BJ (cell line): ENCODE data around the gene KIR3DL2. TPM values are rescaled to one million over a fixed set of nuclear protein-coding genes. Genes with fewer than 3 reads are reported as not detected.
"Not testable (repeated sequence)": the region's sequence is repeated elsewhere in the genome, so short reads cannot be mapped to it uniquely, and the experiment has no call there.

ENCODE experiments used
- CTCF ChIA-PET: fragments of 350-600 bp; formaldehyde crosslinking; extraction: SDS; loops from one replicate; lab custom pipeline; 2021; ENCODE audit warnings: antibody characterized with exemption, inconsistent platforms; lab: Yijun Ruan, JAX
- POLR2A ChIA-PET: fragments of 300-600 bp; sonication (Branson Sonifier 250); formaldehyde crosslinking; extraction: SDS; loops from one replicate; lab custom pipeline; 2021; ENCODE audit warnings: antibody characterized with exemption; lab: Charles Lee
- DNase-seq: peaks from one replicate; pipeline ENCODE4 v3.0.0-alpha.2; 2011; ENCODE audit warnings: low read depth
- H3K27me3 ChIP-seq: 2 replicates; pipeline ENCODE4 v1.6.0; 2011; ENCODE audit warnings: low read length; ENCODE audit not compliant: control insufficient read depth, insufficient read depth
- H3K36me3 ChIP-seq: 2 replicates; pipeline ENCODE4 v1.5.1; 2011; ENCODE audit warnings: low read length; ENCODE audit not compliant: control insufficient read depth, insufficient read depth
- H3K4me3 ChIP-seq: 2 replicates; pipeline ENCODE4 v1.5.1; 2011; ENCODE audit warnings: low read depth, mild to moderate bottlenecking, control low read depth, low read length
- polyA plus RNA-seq: library from polyadenylated mRNA; depleted of rRNA; stranded (reverse); fragments of >200 nt; gene quantifications from 2 replicates; pipeline ENCODE4 v1.2.3, GENCODE V29; 2011
- TF ChIP-seq, protein P1 (sequence below): IDR thresholded peaks from 2 replicates; pipeline ENCODE4 v1.5.1; 2011; ENCODE audit warnings: low read depth, mild to moderate bottlenecking, control low read depth, inconsistent platforms, low read length, moderate library complexity; ENCODE audit not compliant: insufficient read depth

KIR3DL2 gene
- polyA plus RNA-seq, 1 experiment, result not detected

DNA sequence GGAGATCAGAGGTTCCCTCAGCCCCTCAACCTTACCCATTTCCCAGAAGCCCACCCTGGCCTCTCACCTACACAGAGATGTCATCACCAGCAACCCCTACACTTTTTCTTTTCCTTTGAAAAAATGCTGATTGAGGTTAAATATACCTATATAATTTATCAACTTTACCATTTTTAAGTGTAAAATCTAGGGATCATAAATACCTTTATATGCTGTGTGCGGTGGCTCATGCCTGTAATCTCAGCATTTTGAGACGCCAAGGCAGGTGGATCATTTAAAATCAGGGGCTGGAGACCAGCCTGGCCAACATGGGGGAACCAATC lies 43.8 kb upstream of the KIR3DL2 start:
- H3K27me3 ChIP-seq, result no peaks in the 10 kb centered on the region
- no peaks in the 10 kb centered on the region for H3K36me3 ChIP-seq
- TF ChIP-seq, protein P1, sequence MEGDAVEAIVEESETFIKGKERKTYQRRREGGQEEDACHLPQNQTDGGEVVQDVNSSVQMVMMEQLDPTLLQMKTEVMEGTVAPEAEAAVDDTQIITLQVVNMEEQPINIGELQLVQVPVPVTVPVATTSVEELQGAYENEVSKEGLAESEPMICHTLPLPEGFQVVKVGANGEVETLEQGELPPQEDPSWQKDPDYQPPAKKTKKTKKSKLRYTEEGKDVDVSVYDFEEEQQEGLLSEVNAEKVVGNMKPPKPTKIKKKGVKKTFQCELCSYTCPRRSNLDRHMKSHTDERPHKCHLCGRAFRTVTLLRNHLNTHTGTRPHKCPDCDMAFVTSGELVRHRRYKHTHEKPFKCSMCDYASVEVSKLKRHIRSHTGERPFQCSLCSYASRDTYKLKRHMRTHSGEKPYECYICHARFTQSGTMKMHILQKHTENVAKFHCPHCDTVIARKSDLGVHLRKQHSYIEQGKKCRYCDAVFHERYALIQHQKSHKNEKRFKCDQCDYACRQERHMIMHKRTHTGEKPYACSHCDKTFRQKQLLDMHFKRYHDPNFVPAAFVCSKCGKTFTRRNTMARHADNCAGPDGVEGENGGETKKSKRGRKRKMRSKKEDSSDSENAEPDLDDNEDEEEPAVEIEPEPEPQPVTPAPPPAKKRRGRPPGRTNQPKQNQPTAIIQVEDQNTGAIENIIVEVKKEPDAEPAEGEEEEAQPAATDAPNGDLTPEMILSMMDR, result no peak
- no peak overlapping the region for H3K4me3 ChIP-seq
- CTCF ChIA-PET, result no interaction called here
- DNase-seq, result no peak
- POLR2A ChIA-PET, result no interaction called here

DNA sequence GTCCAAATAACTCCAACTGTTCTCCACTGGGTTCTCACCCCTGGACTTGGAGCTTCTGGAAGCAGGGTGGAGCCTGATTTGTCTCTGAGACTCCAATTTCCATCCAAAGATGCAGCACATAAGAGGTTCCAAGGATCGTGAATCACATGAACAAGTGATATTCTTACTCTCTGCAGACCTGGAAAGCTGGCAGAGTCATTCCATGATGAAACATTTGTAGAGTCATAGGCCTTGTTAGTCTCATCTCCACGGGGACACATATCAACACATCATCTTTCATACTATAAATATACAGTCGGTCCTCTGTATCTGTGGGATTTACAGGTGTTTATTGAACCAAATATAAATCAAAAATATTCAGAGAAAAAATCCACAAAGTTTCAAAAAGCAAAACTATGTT lies 35.7 kb upstream of the KIR3DL2 start:
- DNase-seq, H3K36me3 ChIP-seq, H3K4me3 ChIP-seq, POLR2A ChIA-PET, H3K27me3 ChIP-seq, CTCF ChIA-PET: not testable (repeated sequence)

DNA sequence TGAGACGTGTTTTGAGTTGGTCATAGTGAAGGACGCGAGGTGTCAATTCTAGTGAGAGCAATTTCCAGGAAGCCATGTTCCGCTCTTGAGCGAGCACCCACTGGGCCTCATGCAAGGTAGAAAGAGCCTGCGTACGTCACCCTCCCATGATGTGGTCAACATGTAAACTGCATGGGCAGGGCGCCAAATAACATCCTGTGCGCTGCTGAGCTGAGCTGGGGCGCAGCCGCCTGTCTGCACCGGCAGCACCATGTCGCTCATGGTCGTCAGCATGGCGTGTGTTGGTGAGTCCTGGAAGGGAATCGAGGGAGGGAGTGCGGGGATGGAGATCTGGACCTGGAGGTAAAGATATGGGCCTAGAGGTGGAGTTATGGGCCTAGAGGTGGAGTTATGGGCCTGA lies 34.0 kb upstream of the KIR3DL2 start, which contains the start of gene KIR3DL1:
KIR3DL1 (plus strand) TSS at position 218 of the 400 bp plus-strand sequence.
- DNase-seq, H3K4me3 ChIP-seq, CTCF ChIA-PET, H3K36me3 ChIP-seq, POLR2A ChIA-PET, H3K27me3 ChIP-seq: not testable (repeated sequence)

DNA sequence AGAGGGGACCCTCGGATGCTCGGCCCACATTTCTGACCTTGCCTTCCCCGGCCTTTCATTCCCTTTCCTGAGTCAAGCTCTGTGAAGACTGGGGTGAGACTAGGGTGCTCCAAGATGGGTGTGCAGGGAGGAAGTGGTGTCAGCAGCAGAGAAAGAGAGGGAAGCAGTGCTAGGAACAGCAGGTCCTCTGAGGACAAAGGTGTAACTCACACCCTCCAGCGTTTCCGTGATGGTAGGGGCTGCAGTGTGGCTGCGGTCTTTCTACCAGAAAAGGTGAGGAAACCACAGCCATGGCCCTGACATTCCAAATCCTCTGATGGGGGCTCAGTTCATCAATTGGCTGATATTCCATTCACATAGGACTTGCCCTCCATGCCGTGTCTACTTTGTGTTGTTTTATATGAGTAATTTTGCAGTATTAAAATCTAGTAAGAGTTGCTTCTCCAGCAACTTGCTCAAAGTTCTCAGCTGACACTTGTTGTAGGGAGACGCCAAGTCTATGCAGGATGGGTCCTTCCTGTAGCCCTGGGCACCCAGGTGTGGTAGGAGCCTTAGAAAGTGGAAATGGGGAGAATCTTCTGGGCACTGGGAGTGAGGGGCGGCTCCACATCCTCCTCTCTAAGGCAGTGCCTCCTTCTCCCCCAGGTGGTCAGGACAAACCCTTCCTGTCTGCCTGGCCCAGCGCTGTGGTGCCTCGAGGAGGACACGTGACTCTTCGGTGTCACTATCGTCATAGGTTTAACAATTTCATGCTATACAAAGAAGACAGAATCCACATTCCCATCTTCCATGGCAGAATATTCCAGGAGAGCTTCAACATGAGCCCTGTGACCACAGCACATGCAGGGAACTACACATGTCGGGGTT lies 32.3 kb upstream of the KIR3DL2 start:
- TF ChIP-seq, protein P1, result no peak
- no peaks in the 10 kb centered on the region for H3K36me3 ChIP-seq
- no peak for DNase-seq
- POLR2A ChIA-PET, result no interaction called here
- CTCF ChIA-PET, result no interaction called here
- H3K27me3 ChIP-seq, result no peaks in the 10 kb centered on the region
- H3K4me3 ChIP-seq, result no peak overlapping the region

DNA sequence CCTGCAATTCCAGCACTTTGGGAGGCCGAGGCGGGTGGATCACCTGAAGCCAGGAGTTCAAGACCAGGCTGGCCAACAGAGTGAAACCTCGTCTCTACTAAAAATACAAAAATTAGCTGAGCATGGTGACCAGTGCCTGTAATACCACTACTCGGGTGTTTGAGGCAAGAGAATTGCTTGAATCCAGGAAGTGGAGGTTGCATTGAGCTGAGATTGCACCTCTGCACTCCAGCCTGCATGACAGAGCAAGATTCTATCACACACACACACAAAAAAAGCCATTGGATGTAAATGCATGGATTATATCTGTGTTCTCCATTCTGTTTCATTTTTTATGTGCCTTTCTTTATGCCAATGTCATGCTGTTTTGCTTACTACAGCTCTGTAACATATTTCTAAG lies 25.8 kb upstream of the KIR3DL2 start:
- H3K36me3 ChIP-seq, CTCF ChIA-PET, H3K4me3 ChIP-seq, H3K27me3 ChIP-seq, DNase-seq, POLR2A ChIA-PET: not testable (repeated sequence)

DNA sequence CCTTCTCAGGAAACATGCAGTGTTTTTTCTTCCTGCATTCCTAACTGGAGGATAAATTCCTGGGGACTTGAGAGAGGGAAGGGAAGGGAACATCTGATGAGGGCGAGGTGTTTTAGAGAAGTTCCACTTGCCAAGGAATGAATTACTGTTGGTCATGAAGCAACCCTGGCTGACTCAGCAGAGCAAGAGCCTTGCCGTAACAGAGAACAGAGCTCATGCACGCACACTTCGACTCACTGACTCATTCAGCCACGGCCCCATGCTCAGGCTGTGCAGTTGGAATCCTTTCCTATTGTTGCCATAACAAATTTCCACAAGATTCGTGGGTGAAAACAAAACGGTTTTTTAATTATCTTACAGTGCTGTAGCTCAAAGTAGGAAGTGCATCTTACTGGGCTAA lies 24.9 kb upstream of the KIR3DL2 start:
- POLR2A ChIA-PET, CTCF ChIA-PET, H3K4me3 ChIP-seq, H3K36me3 ChIP-seq, H3K27me3 ChIP-seq, DNase-seq: not testable (repeated sequence)

DNA sequence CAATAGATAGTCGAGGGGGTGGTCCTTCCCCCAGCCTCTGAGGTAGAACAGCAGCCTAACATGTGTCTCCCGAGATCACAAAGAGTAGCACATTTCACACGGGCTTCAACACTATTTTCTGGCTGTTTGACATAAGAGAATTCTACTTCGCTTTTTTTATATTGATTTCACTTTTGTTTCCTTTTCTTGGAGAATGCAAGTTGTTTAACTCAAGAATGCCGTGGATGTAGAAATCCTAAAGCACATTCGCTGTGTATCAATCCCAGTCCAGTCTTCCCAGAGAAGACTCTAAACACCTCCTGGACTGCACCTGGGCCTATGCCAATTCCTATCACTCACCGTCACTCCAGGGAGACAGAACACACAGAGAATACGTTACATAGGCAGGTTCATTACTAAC lies 22.2 kb upstream of the KIR3DL2 start:
- H3K4me3 ChIP-seq, POLR2A ChIA-PET, H3K27me3 ChIP-seq, H3K36me3 ChIP-seq, CTCF ChIA-PET, DNase-seq: not testable (repeated sequence)

DNA sequence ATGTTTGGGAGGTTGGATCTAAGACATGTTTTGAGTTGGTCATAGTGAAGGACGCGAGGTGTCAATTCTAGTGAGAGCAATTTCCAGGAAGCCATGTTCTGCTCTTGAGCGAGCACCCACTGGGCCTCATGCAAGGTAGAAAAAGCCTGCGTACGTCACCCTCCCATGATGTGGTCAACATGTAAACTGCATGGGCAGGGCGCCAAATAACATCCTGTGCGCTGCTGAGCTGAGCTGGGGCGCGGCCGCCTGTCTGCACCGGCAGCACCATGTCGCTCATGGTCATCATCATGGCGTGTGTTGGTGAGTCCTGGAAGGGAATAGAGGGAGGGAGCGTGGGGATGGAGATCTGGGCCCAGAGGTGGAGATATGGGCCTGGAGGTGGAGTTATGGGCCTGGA lies 17.7 kb upstream of the KIR3DL2 start, which contains the start of gene KIR2DS4:
KIR2DS4 (plus strand) TSS at position 181 of the 400 bp plus-strand sequence.
- DNase-seq, H3K36me3 ChIP-seq, CTCF ChIA-PET, H3K27me3 ChIP-seq, H3K4me3 ChIP-seq, POLR2A ChIA-PET: not testable (repeated sequence)

DNA sequence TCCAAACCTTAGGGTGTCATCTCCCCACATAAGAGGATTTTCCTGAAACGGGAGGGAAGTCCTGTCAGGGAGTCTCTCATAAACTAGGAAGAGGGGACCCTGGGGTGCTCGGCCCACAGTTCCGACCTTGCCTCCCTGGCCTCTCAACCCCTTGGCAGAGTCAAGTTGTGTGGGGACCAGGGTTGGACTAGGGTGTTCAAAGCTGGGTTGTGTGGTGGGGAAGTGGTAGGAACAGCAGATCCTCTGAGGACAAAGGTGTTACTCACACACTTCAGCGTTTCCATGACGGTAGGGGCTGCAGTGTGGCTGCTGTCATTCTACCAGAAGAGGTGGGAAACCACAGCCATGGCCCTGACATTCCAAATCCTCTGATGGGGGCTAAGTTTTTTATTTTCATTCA lies 15.1 kb upstream of the KIR3DL2 start:
- DNase-seq, POLR2A ChIA-PET: not testable (repeated sequence)

DNA sequence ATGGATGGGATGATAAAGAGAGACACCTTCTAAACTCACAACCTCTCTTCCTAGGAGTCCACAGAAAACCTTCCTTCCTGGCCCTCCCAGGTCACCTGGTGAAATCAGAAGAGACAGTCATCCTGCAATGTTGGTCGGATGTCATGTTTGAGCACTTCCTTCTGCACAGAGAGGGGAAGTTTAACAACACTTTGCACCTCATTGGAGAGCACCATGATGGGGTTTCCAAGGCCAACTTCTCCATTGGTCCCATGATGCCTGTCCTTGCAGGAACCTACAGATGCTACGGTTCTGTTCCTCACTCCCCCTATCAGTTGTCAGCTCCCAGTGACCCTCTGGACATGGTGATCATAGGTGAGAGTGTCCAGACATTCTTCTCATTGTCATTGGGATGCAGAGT lies 12.7 kb upstream of the KIR3DL2 start:
- POLR2A ChIA-PET, CTCF ChIA-PET, DNase-seq, H3K36me3 ChIP-seq, H3K27me3 ChIP-seq, H3K4me3 ChIP-seq: not testable (repeated sequence)

More for the DNA sequence above, 15.1 kb upstream of the KIR3DL2 start:
- CTCF ChIA-PET, H3K27me3 ChIP-seq, H3K4me3 ChIP-seq, H3K36me3 ChIP-seq: not testable (repeated sequence)

DNA sequence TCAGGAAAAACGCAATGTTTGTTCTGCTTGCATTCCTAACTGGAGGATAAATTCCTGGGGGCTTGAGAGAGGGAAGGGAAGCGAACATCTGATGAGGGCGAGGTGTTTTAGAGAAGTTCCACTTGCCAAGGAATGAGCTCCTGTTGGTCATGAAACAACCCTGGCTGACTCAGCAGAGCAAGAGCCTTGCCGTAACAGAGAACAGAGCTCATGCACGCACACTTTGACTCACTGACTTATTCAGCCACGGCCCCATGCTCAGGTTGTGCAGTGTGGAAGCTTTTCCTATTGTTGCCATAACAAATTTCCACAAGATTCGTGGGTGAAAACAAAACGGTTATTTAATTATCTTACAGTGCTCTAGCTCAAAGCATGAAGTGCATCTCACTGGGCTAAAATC lies 7.1 kb upstream of the KIR3DL2 start:
- H3K4me3 ChIP-seq, CTCF ChIA-PET, H3K36me3 ChIP-seq, DNase-seq, H3K27me3 ChIP-seq, POLR2A ChIA-PET: not testable (repeated sequence)
